Pancreas (tissue), 10 donors: Measurements from ENCODE around the gene CDKAL1. TPM values are rescaled to one million over a fixed set of nuclear protein-coding genes. Genes with fewer than 3 reads are reported as not detected.

Experiments
- ATAC-seq, 4 donors: fragments of 200-7000 bp; cut with Tn5 transposase; one replicate each; pipeline versions ENCODE4 v1.8.0 to v1.9.1; 2020; ENCODE audit warnings: mild to moderate bottlenecking in 4 of 4, moderate library complexity in 4 of 4
- DNase-seq, 6 donors: peaks; one replicate each; pipeline ENCODE4 v3.0.0-alpha.2; 2020
- FAIRE-seq: peaks from 2 replicates; lab custom pipeline; 2012; peaks lifted over from hg19 to GRCh38; lab: Jason Lieb, UNC
- H3K27ac ChIP-seq, 4 donors: fragments of 200-600 bp; sonication (generic); 1 replicate in 3 of 4; 2 replicates in 1 of 4; pipeline versions ENCODE4 v1.5.0 to v1.8.0; 2020
- H3K27me3 ChIP-seq, 4 donors: fragments of 200-600 bp; one replicate each; pipeline ENCODE4 v1.8.0; 2021
- H3K36me3 ChIP-seq, 3 donors: fragments of 200-600 bp; sonication (generic) in 1 of 3; one replicate each; pipeline versions ENCODE4 v1.5.0 to v1.8.0; 2020 to 2021
- H3K4me1 ChIP-seq, 3 donors: fragments of 200-600 bp; one replicate each; pipeline ENCODE4 v1.8.0; 2021
- H3K4me3 ChIP-seq, 4 donors: fragments of 200-600 bp; sonication (generic) in 2 of 4; one replicate each; pipeline versions ENCODE4 v1.5.0 to v1.8.0; 2020 to 2021
- H3K9me3 ChIP-seq, 4 donors: fragments of 200-600 bp; one replicate each; pipeline ENCODE4 v1.8.0; 2021
- CTCF ChIP-seq, 4 donors: fragments of 200-600 bp; sonication (generic) in 3 of 4; IDR thresholded peaks; one replicate each; pipeline versions ENCODE4 v1.5.0 to v1.8.0; 2021; ENCODE audit warnings: antibody characterized with exemption in 4 of 4
- WGBS, 2 donors: extraction: QIAGEN DNeasy Blood & Tissue Kit; methylation state at CpG; one replicate each; pipeline ENCODE4 v1.1.7; 2013; 5-methylcytosine and 5-hydroxymethylcytosine counted together
- intact Hi-C, 3 donors: fragments of 100-400 bp; cut with DNase I; formaldehyde crosslinking; loops; one replicate each; pipeline versions ENCODE4 v1.11.1 to v1.14.2; 2022
- polyA plus RNA-seq, 2 donors: library from polyadenylated mRNA; stranded (reverse); fragments of 200-250 nt; gene quantifications; one replicate each; pipeline ENCODE4 v1.2.3, GENCODE V29; 2013
- total RNA-seq, 6 donors: library from RNA; stranded (reverse); fragmentation: NEBNext Ultra II Directional in 4 of 6; extraction: Animal tissue kit (Norgen Biotek cat#: 25700) in 4 of 6; gene quantifications; one replicate each; pipeline versions ENCODE4 v1.2.1 to v1.2.4, GENCODE V29; 2021 to 2023
- donor health status: healthy with polysubstance abuse.
- donor health status: DM: no; HTN: no; CAD: no; lungs with moderate emphysema.
- donor health status: DM: no; HTN: no; CAD: no.
- donor health status: control.
- donor health status: control.
- donor health status: Bipolar disorder and iron deficiency.
- donor health status: DM: yes; HTN: yes; CAD: no.
- donor health status: DM: no; HTN: no; CAD: no.
- donor health status: DM: no; HTN: no; CAD: no.
- donor health status: DM: yes; HTN: yes; CAD: no.

CDKAL1 gene
- total and polyA plus RNA-seq, 8 donors: 3.3 to 11.7 (median 8.2) TPM

- 30 to 49% methylated on average over 2 of the region's 2 CpGs for WGBS, 2 donors
- DNase-seq (no peak), FAIRE-seq (no peak), ATAC-seq (peak in 3 of 4 donors; percentile 29 to 54 (median 51))
- Histone ChIP-seq H3K27ac (peak overlapping the region in 1 of 4 donors; percentile 7), H3K27me3 (no peaks in the 10 kb centered on the region), H3K4me1 (peaks cover 0 to 31% (median 25%) of the 10 kb centered on the region in 3 donors), H3K4me3 (no peak overlapping the region), H3K9me3 (no peaks in the 10 kb centered on the region), H3K36me3 (no peaks in the 10 kb centered on the region)
- TF ChIP-seq CTCF (IDR thresholded peaks at IDR 0.05): no peak
- intact Hi-C loops: no loop called here
These were observed 172.8 kb downstream of the CDKAL1 start for GRCh38 chr6:20706939-20707485.

- ATAC-seq: peak in 1 of 4 donors; percentile 22
- 61 to 70% methylated on average over 2 of the region's 2 CpGs for WGBS, 2 donors
- FAIRE-seq: no peak
- Histone ChIP-seq H3K27me3 (no peaks in the 10 kb centered on the region), H3K4me1 (peaks cover 0 to 31% (median 25%) of the 10 kb centered on the region in 3 donors), H3K9me3 (no peaks in the 10 kb centered on the region), H3K36me3 (no peaks in the 10 kb centered on the region), H3K4me3 (no peak overlapping the region), H3K27ac (peak overlapping the region in 1 of 4 donors; percentile 7)
- no peak for DNase-seq
- intact Hi-C loops: no loop called here
- no peak for TF ChIP-seq CTCF (IDR thresholded peaks at IDR 0.05)
These were observed 173.6 kb downstream of the CDKAL1 start for GRCh38 chr6:20707870-20708269.

- Histone ChIP-seq H3K36me3 (no peaks in the 10 kb centered on the region), H3K9me3 (no peaks in the 10 kb centered on the region), H3K27me3 (no peaks in the 10 kb centered on the region), H3K4me1 (peaks cover 0 to 31% (median 25%) of the 10 kb centered on the region in 3 donors), H3K27ac (no peak overlapping the region), H3K4me3 (no peak overlapping the region)
- FAIRE-seq (no peak), DNase-seq (no peak), ATAC-seq (no peak)
- 89 to 90% methylated on average over 3 of the region's 3 CpGs for WGBS, 2 donors
- intact Hi-C loops: no loop called here
- no peak for TF ChIP-seq CTCF (IDR thresholded peaks at IDR 0.05)
These were observed 174.3 kb downstream of the CDKAL1 start for GRCh38 chr6:20708367-20709124.

GRCh38 chr6:20709451-20709850, 175.2 kb downstream of the CDKAL1 start:
- Histone ChIP-seq H3K36me3 (no peaks in the 10 kb centered on the region), H3K9me3 (no peaks in the 10 kb centered on the region), H3K27me3 (no peaks in the 10 kb centered on the region), H3K4me1 (peaks cover 0 to 28% (median 24%) of the 10 kb centered on the region in 3 donors), H3K27ac (no peak overlapping the region), H3K4me3 (no peak overlapping the region)
- ATAC-seq: no peak
- WGBS, 2 donors: 87% methylated on average over 2 of the region's 2 CpGs
- no peak for FAIRE-seq
- no peak for DNase-seq
- intact Hi-C loops: no loop called here
- no peak for TF ChIP-seq CTCF (IDR thresholded peaks at IDR 0.05)

GRCh38 chr6:20710341-20710740, 176.1 kb downstream of the CDKAL1 start:
- H3K27me3 ChIP-seq: no peaks in the 10 kb centered on the region
- no peak for TF ChIP-seq CTCF (IDR thresholded peaks at IDR 0.05)
- intact Hi-C loops: no loop called here
- DNase-seq (no peak), ATAC-seq (no peak), FAIRE-seq (no peak)
- 91% methylated on average over 2 of the region's 2 CpGs for WGBS, 2 donors
- H3K27ac ChIP-seq: no peak overlapping the region
- H3K9me3 ChIP-seq: no peaks in the 10 kb centered on the region
- H3K4me1 ChIP-seq: peaks cover 0 to 24% (median 17%) of the 10 kb centered on the region in 3 donors
- H3K4me3 ChIP-seq: no peak overlapping the region
- no peaks in the 10 kb centered on the region for H3K36me3 ChIP-seq
